ENCODE measurements around the gene DNTTIP2. TPM values are rescaled to one million over a fixed set of nuclear protein-coding genes. Genes with fewer than 3 reads are reported as not detected.

DNTTIP2 gene
- total RNA-seq, 1 donor from 2014 or later: 47.1 TPM

GRCh38 chr1:93905734-93906133, 26.7 kb upstream of the DNTTIP2 start:
- no peak for TF ChIP-seq CTCF (conservative IDR thresholded peaks at IDR 0.05)
- peaks cover 22% of the 10 kb centered on the region for H3K4me1 Mint-ChIP-seq (ENCODE audit: unreplicated experiment)
- H3K36me3 Mint-ChIP-seq: peaks cover 5% of the 10 kb centered on the region
- DNase-seq (ENCODE audit: extremely low spot score, unreplicated experiment): no peak
- H3K9me3 Mint-ChIP-seq: no peaks in the 10 kb centered on the region
- H3K4me3 Mint-ChIP-seq: peak overlapping the region; percentile 76
- H3K27me3 Mint-ChIP-seq: no peaks in the 10 kb centered on the region
- no peak overlapping the region for H3K27ac Mint-ChIP-seq

GRCh38 chr1:93905051-93905450, 26.0 kb upstream of the DNTTIP2 start:
- Mint-ChIP-seq H3K4me3 (no peak overlapping the region), H3K36me3 (peaks cover 5% of the 10 kb centered on the region), H3K27ac (no peak overlapping the region), H3K4me1 (ENCODE audit: unreplicated experiment) (peaks cover 22% of the 10 kb centered on the region), H3K27me3 (no peaks in the 10 kb centered on the region), H3K9me3 (no peaks in the 10 kb centered on the region)
- no peak for DNase-seq (ENCODE audit: extremely low spot score, unreplicated experiment)
- TF ChIP-seq CTCF (conservative IDR thresholded peaks at IDR 0.05): no peak

GRCh38 chr1:93904228-93904627, 25.2 kb upstream of the DNTTIP2 start:
- no peaks in the 10 kb centered on the region for H3K9me3 Mint-ChIP-seq
- no peak for DNase-seq (ENCODE audit: extremely low spot score, unreplicated experiment)
- peak overlapping the region; percentile 77 for H3K27ac Mint-ChIP-seq
- TF ChIP-seq CTCF (conservative IDR thresholded peaks at IDR 0.05): no peak
- peaks cover 18% of the 10 kb centered on the region for H3K4me1 Mint-ChIP-seq (ENCODE audit: unreplicated experiment)
- H3K4me3 Mint-ChIP-seq: no peak overlapping the region
- peaks cover 5% of the 10 kb centered on the region for H3K36me3 Mint-ChIP-seq
- H3K27me3 Mint-ChIP-seq: no peaks in the 10 kb centered on the region

- no peak for TF ChIP-seq CTCF (conservative IDR thresholded peaks at IDR 0.05)
- no peaks in the 10 kb centered on the region for H3K27me3 Mint-ChIP-seq
- H3K4me1 Mint-ChIP-seq (ENCODE audit: unreplicated experiment): peaks cover 7% of the 10 kb centered on the region
- H3K27ac Mint-ChIP-seq: no peak overlapping the region
- peaks cover 5% of the 10 kb centered on the region for H3K36me3 Mint-ChIP-seq
- H3K4me3 Mint-ChIP-seq: no peak overlapping the region
- no peaks in the 10 kb centered on the region for H3K9me3 Mint-ChIP-seq
- DNase-seq (ENCODE audit: extremely low spot score, unreplicated experiment): no peak
Measured at GRCh38 chr1:93900723-93901504, 21.9 kb upstream of the DNTTIP2 start.

GRCh38 chr1:93899543-93900207, 20.7 kb upstream of the DNTTIP2 start:
- Mint-ChIP-seq H3K4me1 (ENCODE audit: unreplicated experiment) (peaks cover 7% of the 10 kb centered on the region), H3K4me3 (no peak overlapping the region), H3K27me3 (no peaks in the 10 kb centered on the region), H3K27ac (no peak overlapping the region), H3K9me3 (no peaks in the 10 kb centered on the region), H3K36me3 (peaks cover 5% of the 10 kb centered on the region)
- TF ChIP-seq CTCF (conservative IDR thresholded peaks at IDR 0.05): no peak
- DNase-seq (ENCODE audit: extremely low spot score, unreplicated experiment): no peak
